ENCODE measurements around the gene NR3C1. TPM values are rescaled to one million over a fixed set of nuclear protein-coding genes. Genes with fewer than 3 reads are reported as not detected.

Gene NR3C1
- total and polyA plus RNA-seq, 2 of the 13 experiments (the other 11 are each of a cell fraction or from before 2014, with no cell fraction given), result 10.0 to 24.3 TPM

GRCh38 chr5:143409926-143410325 lies 6.4 kb upstream of the NR3C1 start (continued):
- TF ChIP-seq SOX13 (IDR thresholded peaks at IDR 0.05), result no peak
- TF ChIP-seq SOX13 (CRISPR knock-in tag; conservative IDR thresholded peaks at IDR 0.05 in 1 of 2, IDR thresholded peaks at IDR 0.05 in 1 of 2), result no peak
- TF ChIP-seq SMAD9 (CRISPR knock-in tag; IDR thresholded peaks at IDR 0.05), result no peak
- no peak for TF ChIP-seq SMAD3 (CRISPR knock-in tag; IDR thresholded peaks at IDR 0.05)
- TF ChIP-seq ZBTB7A (CRISPR knock-in tag; IDR thresholded peaks at IDR 0.05), result no peak
- TF ChIP-seq, protein P1, sequence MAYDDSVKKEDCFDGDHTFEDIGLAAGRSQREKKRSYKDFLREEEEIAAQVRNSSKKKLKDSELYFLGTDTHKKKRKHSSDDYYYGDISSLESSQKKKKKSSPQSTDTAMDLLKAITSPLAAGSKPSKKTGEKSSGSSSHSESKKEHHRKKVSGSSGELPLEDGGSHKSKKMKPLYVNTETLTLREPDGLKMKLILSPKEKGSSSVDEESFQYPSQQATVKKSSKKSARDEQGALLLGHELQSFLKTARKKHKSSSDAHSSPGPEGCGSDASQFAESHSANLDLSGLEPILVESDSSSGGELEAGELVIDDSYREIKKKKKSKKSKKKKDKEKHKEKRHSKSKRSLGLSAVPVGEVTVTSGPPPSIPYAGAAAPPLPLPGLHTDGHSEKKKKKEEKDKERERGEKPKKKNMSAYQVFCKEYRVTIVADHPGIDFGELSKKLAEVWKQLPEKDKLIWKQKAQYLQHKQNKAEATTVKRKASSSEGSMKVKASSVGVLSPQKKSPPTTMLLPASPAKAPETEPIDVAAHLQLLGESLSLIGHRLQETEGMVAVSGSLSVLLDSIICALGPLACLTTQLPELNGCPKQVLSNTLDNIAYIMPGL (CRISPR knock-in tag; IDR thresholded peaks at IDR 0.05; ENCODE audit: borderline replicate concordance in 1 of 2, low read depth in 1 of 2), result no peak

GRCh38 chr5:143406408-143406807 lies 2.9 kb upstream of the NR3C1 start:
- DNase-seq (ENCODE audit: low spot score) (no peak), ATAC-seq (no peak), FAIRE-seq (no peak)
- Histone ChIP-seq H3K4me1 (ENCODE audit: insufficient read depth, low read length) (peaks cover 20% of the 10 kb centered on the region), H4K20me1 (ENCODE audit: insufficient read depth, low read length) (no peaks in the 10 kb centered on the region), H3K36me3 (replicated peaks in 1 of 2; ENCODE audit: control insufficient read depth in 1 of 2, insufficient read depth in 2 of 2, low read length in 2 of 2) (no peaks in the 10 kb centered on the region), H3K79me2 (ENCODE audit: insufficient read depth, low read length) (peaks cover 14% of the 10 kb centered on the region), H3K4me3 (replicated peaks in 1 of 3; ENCODE audit: insufficient read depth in 1 of 3, low read depth in 2 of 3, low read length in 3 of 3) (no peak overlapping the region), H3K27ac (ENCODE audit: extremely low read length, insufficient read depth, low read length) (no peak overlapping the region), H2AFZ (ENCODE audit: low read length) (no peak overlapping the region), H3K4me2 (ENCODE audit: low read depth, low read length) (no peak overlapping the region), H3K27me3 (ENCODE audit: control insufficient read depth in 1 of 2, insufficient read depth in 2 of 2, low read length in 2 of 2) (no peaks in the 10 kb centered on the region; a peak in 1 of 5 replicates), H3K9me3 (ENCODE audit: low read length) (no peaks in the 10 kb centered on the region), H3K9ac (ENCODE audit: insufficient read depth, low read depth, low read length) (no peak overlapping the region)
- TF ChIP-seq MAFK (conservative IDR thresholded peaks at IDR 0.05 in 1 of 2, IDR thresholded peaks at IDR 0.05 in 1 of 2; ENCODE audit: low read length in 2 of 2) (0 out of 4 replicates have a peak, but pooled peaks of 1 of the 2 experiments have one; percentile 4), PAX8 (CRISPR knock-in tag; IDR thresholded peaks at IDR 0.05; ENCODE audit: borderline replicate concordance) (no peak)
- WGBS (ENCODE audit: low lambda C conversion rate), result 90% methylated on average over 1 of the region's 1 CpG
- ChIA-PET POLR2A (no interaction called here), CTCF (ENCODE audit: low intra/inter-chr PET ratio, low total read pairs) (no interaction called here)
- in situ Hi-C loops (cut with HindIII; ENCODE audit: extremely low pct_ligation_motif_present, low pct_unique_long_range_greater_than_20kb), result no loop called here
- no TSS peak for BruUV-seq (replicated peaks)
- intact Hi-C loops (cut with micrococcal nuclease; ENCODE audit: unreplicated experiment), result loop anchor here (10.0 kb wide), 1 partner anchor 158 kb away; no protein-coding TSS in a partner anchor

All from HepG2 (cell line).